ENCODE data around the gene EPHB2. TPM values are rescaled to one million over a fixed set of nuclear protein-coding genes. Genes with fewer than 3 reads are reported as not detected.

Gene EPHB2
- total and polyA plus RNA-seq, 2 of the 13 experiments (the other 11 are each of a cell fraction or from before 2014, with no cell fraction given), result 0.03 to 0.11 TPM

DNA sequence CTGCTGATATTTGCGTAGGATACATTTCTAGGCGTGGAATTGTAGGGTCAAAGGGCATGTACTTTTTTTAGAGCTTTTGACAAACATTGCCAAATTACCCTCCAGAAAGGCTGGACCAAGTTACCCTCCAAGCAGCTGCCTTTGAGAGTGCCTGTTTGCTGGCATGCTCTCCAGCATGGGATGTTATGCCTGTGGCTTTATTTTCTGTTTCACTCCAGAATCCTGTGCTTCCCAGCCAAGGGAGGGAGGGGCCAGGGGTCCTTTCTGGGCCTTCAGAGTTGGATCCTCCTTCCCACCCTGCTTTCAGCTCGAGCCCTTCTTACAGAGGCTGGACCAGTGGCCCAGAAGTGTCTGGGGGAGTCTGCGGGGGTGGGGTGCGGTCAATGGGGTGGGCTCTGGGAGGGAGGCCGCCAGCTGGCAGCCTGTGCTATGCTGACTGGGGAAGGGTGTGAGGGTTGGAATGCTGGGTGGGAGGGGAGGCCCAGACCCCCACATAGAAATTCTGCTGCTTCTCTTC is 81.2 kb downstream of the EPHB2 start (continued):
- TF ChIP-seq, protein P1, sequence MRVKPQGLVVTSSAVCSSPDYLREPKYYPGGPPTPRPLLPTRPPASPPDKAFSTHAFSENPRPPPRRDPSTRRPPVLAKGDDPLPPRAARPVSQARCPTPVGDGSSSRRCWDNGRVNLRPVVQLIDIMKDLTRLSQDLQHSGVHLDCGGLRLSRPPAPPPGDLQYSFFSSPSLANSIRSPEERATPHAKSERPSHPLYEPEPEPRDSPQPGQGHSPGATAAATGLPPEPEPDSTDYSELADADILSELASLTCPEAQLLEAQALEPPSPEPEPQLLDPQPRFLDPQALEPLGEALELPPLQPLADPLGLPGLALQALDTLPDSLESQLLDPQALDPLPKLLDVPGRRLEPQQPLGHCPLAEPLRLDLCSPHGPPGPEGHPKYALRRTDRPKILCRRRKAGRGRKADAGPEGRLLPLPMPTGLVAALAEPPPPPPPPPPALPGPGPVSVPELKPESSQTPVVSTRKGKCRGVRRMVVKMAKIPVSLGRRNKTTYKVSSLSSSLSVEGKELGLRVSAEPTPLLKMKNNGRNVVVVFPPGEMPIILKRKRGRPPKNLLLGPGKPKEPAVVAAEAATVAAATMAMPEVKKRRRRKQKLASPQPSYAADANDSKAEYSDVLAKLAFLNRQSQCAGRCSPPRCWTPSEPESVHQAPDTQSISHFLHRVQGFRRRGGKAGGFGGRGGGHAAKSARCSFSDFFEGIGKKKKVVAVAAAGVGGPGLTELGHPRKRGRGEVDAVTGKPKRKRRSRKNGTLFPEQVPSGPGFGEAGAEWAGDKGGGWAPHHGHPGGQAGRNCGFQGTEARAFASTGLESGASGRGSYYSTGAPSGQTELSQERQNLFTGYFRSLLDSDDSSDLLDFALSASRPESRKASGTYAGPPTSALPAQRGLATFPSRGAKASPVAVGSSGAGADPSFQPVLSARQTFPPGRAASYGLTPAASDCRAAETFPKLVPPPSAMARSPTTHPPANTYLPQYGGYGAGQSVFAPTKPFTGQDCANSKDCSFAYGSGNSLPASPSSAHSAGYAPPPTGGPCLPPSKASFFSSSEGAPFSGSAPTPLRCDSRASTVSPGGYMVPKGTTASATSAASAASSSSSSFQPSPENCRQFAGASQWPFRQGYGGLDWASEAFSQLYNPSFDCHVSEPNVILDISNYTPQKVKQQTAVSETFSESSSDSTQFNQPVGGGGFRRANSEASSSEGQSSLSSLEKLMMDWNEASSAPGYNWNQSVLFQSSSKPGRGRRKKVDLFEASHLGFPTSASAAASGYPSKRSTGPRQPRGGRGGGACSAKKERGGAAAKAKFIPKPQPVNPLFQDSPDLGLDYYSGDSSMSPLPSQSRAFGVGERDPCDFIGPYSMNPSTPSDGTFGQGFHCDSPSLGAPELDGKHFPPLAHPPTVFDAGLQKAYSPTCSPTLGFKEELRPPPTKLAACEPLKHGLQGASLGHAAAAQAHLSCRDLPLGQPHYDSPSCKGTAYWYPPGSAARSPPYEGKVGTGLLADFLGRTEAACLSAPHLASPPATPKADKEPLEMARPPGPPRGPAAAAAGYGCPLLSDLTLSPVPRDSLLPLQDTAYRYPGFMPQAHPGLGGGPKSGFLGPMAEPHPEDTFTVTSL (CRISPR knock-in tag; IDR thresholded peaks at IDR 0.05; ENCODE audit: borderline replicate concordance), result no peak
- TF ChIP-seq NAIF1 (CRISPR knock-in tag; IDR thresholded peaks at IDR 0.05; ENCODE audit: borderline replicate concordance), result no peak
- no peak for TF ChIP-seq PPARG (CRISPR knock-in tag; conservative IDR thresholded peaks at IDR 0.05)
- TF ChIP-seq PTBP1 (IDR thresholded peaks at IDR 0.05; ENCODE audit: low read depth, low read length, poor library complexity, severe bottlenecking), result no peak
- no peak for TF ChIP-seq HMG20B (CRISPR knock-in tag; conservative IDR thresholded peaks at IDR 0.05)
- no peak for TF ChIP-seq ZC3H13 (CRISPR knock-in tag; IDR thresholded peaks at IDR 0.05)
- TF ChIP-seq MXD1 (CRISPR knock-in tag; IDR thresholded peaks at IDR 0.05), result no peak
- TF ChIP-seq KDM4B (CRISPR knock-in tag; IDR thresholded peaks at IDR 0.05), result no peak
- TF ChIP-seq, protein P2, sequence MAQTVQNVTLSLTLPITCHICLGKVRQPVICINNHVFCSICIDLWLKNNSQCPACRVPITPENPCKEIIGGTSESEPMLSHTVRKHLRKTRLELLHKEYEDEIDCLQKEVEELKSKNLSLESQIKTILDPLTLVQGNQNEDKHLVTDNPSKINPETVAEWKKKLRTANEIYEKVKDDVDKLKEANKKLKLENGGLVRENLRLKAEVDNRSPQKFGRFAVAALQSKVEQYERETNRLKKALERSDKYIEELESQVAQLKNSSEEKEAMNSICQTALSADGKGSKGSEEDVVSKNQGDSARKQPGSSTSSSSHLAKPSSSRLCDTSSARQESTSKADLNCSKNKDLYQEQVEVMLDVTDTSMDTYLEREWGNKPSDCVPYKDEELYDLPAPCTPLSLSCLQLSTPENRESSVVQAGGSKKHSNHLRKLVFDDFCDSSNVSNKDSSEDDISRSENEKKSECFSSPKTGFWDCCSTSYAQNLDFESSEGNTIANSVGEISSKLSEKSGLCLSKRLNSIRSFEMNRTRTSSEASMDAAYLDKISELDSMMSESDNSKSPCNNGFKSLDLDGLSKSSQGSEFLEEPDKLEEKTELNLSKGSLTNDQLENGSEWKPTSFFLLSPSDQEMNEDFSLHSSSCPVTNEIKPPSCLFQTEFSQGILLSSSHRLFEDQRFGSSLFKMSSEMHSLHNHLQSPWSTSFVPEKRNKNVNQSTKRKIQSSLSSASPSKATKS (CRISPR knock-in tag; IDR thresholded peaks at IDR 0.05), result no peak
- no peak for TF ChIP-seq ZNF282 (IDR thresholded peaks at IDR 0.05; ENCODE audit: partially characterized antibody)
- no peak for TF ChIP-seq SOX6 (IDR thresholded peaks at IDR 0.05)
- TF ChIP-seq SOX6 (CRISPR knock-in tag; IDR thresholded peaks at IDR 0.05), result peak; percentile 42
- no peak for TF ChIP-seq MEIS2 (CRISPR knock-in tag; IDR thresholded peaks at IDR 0.05)
- peak; percentile 78 for TF ChIP-seq ZNF362 (CRISPR knock-in tag; IDR thresholded peaks at IDR 0.05; ENCODE audit: borderline replicate concordance)
- TF ChIP-seq RELA (CRISPR knock-in tag; IDR thresholded peaks at IDR 0.05), result no peak
- no peak for TF ChIP-seq ZNF276 (CRISPR knock-in tag; IDR thresholded peaks at IDR 0.05; ENCODE audit: low read depth)
- peak; percentile 34 for TF ChIP-seq HNF4A (CRISPR knock-in tag; IDR thresholded peaks at IDR 0.05)
- TF ChIP-seq ZNF432 (CRISPR knock-in tag; IDR thresholded peaks at IDR 0.05; ENCODE audit: borderline replicate concordance), result no peak
- 0 out of 2 replicates have a peak, but pooled peaks have one; percentile 24 for TF ChIP-seq NR2F2 (IDR thresholded peaks at IDR 0.05; ENCODE audit: borderline replicate concordance, low read depth)
- TF ChIP-seq RFX5 (IDR thresholded peaks at IDR 0.05; ENCODE audit: low read depth, low read length), result no peak

Measured in HepG2 (cell line).